ENCODE data around the gene IFI27L2. TPM values are rescaled to one million over a fixed set of nuclear protein-coding genes. Genes with fewer than 3 reads are reported as not detected.
"Not testable (repeated sequence)": the region's sequence is repeated elsewhere in the genome, so short reads cannot be mapped to it uniquely, and the experiment has no call there.

IFI27L2 gene
- 190 and 212 TPM in 2 replicates for total RNA-seq (2014; rRNA removed; shearing (Covaris generic))

GRCh38 chr14:94129111-94129757 is at the start of gene IFI27L2:
TSS of gene IFI27L2 (minus strand) at chr14:94129604. CDS start at chr14:94129564, 40 bp downstream.
- peak; percentile 80 for DNase-seq (ENCODE audit: low read depth)

GRCh38 chr14:94177806-94178205 is 48.4 kb upstream of the IFI27L2 start:
- DNase-seq (ENCODE audit: low read depth): no peak

GRCh38 chr14:94176808-94177207 is 47.4 kb upstream of the IFI27L2 start:
- no peak for DNase-seq (ENCODE audit: low read depth)

GRCh38 chr14:94175747-94176146 is 46.3 kb upstream of the IFI27L2 start:
- no peak for DNase-seq (ENCODE audit: low read depth)

GRCh38 chr14:94175011-94175745 is 45.8 kb upstream of the IFI27L2 start:
- no peak for DNase-seq (ENCODE audit: low read depth)

GRCh38 chr14:94174604-94175010 is 45.2 kb upstream of the IFI27L2 start:
- no peak for DNase-seq (ENCODE audit: low read depth)

GRCh38 chr14:94173885-94174603 is 44.6 kb upstream of the IFI27L2 start, which contains the start of gene PPP4R4:
TSS of gene PPP4R4 (plus strand) at chr14:94174322. CDS start at chr14:94174466, 144 bp downstream.
- peak; percentile 49 for DNase-seq (ENCODE audit: low read depth)

- no peak for DNase-seq (ENCODE audit: low read depth)
Observed at GRCh38 chr14:94173471-94173884, 44.1 kb upstream of the IFI27L2 start.

GRCh38 chr14:94172545-94172944 is 43.1 kb upstream of the IFI27L2 start:
- DNase-seq (ENCODE audit: low read depth): no peak

GRCh38 chr14:94171208-94171607 is 41.8 kb upstream of the IFI27L2 start:
- DNase-seq (ENCODE audit: low read depth): no peak

- no peak for DNase-seq (ENCODE audit: low read depth)
Observed at GRCh38 chr14:94170136-94170535, 40.7 kb upstream of the IFI27L2 start.

- DNase-seq (ENCODE audit: low read depth): no peak
Observed at GRCh38 chr14:94165744-94166143, 36.3 kb upstream of the IFI27L2 start.

- no peak for DNase-seq (ENCODE audit: low read depth)
Observed at GRCh38 chr14:94164685-94165431, 35.5 kb upstream of the IFI27L2 start.

GRCh38 chr14:94163796-94164195 is 34.4 kb upstream of the IFI27L2 start:
- DNase-seq (ENCODE audit: low read depth): no peak

- DNase-seq (ENCODE audit: low read depth): no peak
Observed at GRCh38 chr14:94162466-94162865, 33.1 kb upstream of the IFI27L2 start.

GRCh38 chr14:94161981-94162380 is 32.6 kb upstream of the IFI27L2 start:
- peak; percentile 13 for DNase-seq (ENCODE audit: low read depth)

- DNase-seq (ENCODE audit: low read depth): no peak
Observed at GRCh38 chr14:94161058-94161457, 31.7 kb upstream of the IFI27L2 start.

- no peak for DNase-seq (ENCODE audit: low read depth)
Observed at GRCh38 chr14:94158239-94158883, 29.0 kb upstream of the IFI27L2 start.

- DNase-seq (ENCODE audit: low read depth): no peak
Observed at GRCh38 chr14:94157197-94157596, 27.8 kb upstream of the IFI27L2 start.

GRCh38 chr14:94156143-94156542 is 26.7 kb upstream of the IFI27L2 start:
- not testable (repeated sequence) for DNase-seq (ENCODE audit: low read depth)

GRCh38 chr14:94153750-94154342 is 24.4 kb upstream of the IFI27L2 start:
- no peak for DNase-seq (ENCODE audit: low read depth)
